ENCODE data around the gene PLD3. TPM values are rescaled to one million over a fixed set of nuclear protein-coding genes. Genes with fewer than 3 reads are reported as not detected.

PLD3 gene
- total RNA-seq, 1 donor from 2014 or later: 1,227 TPM

GRCh38 chr19:40335855-40336600 is 12.5 kb upstream of the PLD3 start:
- Mint-ChIP-seq H3K27ac (ENCODE audit: unreplicated experiment) (no peak overlapping the region), H3K36me3 (ENCODE audit: unreplicated experiment) (no peaks in the 10 kb centered on the region), H3K27me3 (ENCODE audit: unreplicated experiment) (no peaks in the 10 kb centered on the region), H3K9me3 (ENCODE audit: unreplicated experiment) (no peaks in the 10 kb centered on the region), H3K4me3 (ENCODE audit: unreplicated experiment) (no peak overlapping the region), H3K4me1 (ENCODE audit: low read depth, unreplicated experiment) (no peaks in the 10 kb centered on the region)
- no peak for TF ChIP-seq CTCF (IDR thresholded peaks at IDR 0.05; ENCODE audit: partially characterized antibody, unreplicated experiment)
- DNase-seq: no peak

GRCh38 chr19:40336601-40336900 is 11.9 kb upstream of the PLD3 start:
- H3K9me3 Mint-ChIP-seq (ENCODE audit: unreplicated experiment): no peaks in the 10 kb centered on the region
- H3K4me1 Mint-ChIP-seq (ENCODE audit: low read depth, unreplicated experiment): peaks cover 2% of the 10 kb centered on the region
- no peak overlapping the region for H3K27ac Mint-ChIP-seq (ENCODE audit: unreplicated experiment)
- no peak for DNase-seq
- H3K36me3 Mint-ChIP-seq (ENCODE audit: unreplicated experiment): no peaks in the 10 kb centered on the region
- TF ChIP-seq CTCF (IDR thresholded peaks at IDR 0.05; ENCODE audit: partially characterized antibody, unreplicated experiment): no peak
- H3K4me3 Mint-ChIP-seq (ENCODE audit: unreplicated experiment): no peak overlapping the region
- H3K27me3 Mint-ChIP-seq (ENCODE audit: unreplicated experiment): no peaks in the 10 kb centered on the region

DNA sequence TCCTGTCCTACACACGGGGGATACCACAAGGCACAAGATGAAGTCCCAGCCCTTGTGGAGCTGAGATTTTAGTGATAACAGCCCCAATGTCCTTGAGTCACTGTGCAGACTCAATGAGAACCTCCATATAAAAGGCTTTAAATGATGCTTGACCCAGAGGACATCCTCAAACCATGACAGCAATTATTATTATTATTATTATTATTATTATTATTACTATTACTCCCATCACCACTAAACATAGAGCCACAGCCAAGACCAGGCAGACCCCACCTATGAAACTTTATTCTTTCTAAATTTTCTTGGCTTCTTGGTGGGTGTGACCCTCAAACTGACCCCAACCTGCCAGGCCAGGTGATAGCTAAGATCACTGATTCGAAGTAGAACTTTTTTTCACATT is 11.4 kb upstream of the PLD3 start:
- Mint-ChIP-seq H3K36me3 (ENCODE audit: unreplicated experiment) (no peaks in the 10 kb centered on the region), H3K27ac (ENCODE audit: unreplicated experiment) (no peak overlapping the region), H3K4me3 (ENCODE audit: unreplicated experiment) (no peak overlapping the region), H3K9me3 (ENCODE audit: unreplicated experiment) (no peaks in the 10 kb centered on the region), H3K27me3 (ENCODE audit: unreplicated experiment) (no peaks in the 10 kb centered on the region), H3K4me1 (ENCODE audit: low read depth, unreplicated experiment) (peaks cover 4% of the 10 kb centered on the region)
- no peak for TF ChIP-seq CTCF (IDR thresholded peaks at IDR 0.05; ENCODE audit: partially characterized antibody, unreplicated experiment)
- DNase-seq: no peak

- no peak for DNase-seq
- H3K36me3 Mint-ChIP-seq (ENCODE audit: unreplicated experiment): no peaks in the 10 kb centered on the region
- no peak overlapping the region for H3K4me3 Mint-ChIP-seq (ENCODE audit: unreplicated experiment)
- TF ChIP-seq CTCF (IDR thresholded peaks at IDR 0.05; ENCODE audit: partially characterized antibody, unreplicated experiment): no peak
- no peak overlapping the region for H3K27ac Mint-ChIP-seq (ENCODE audit: unreplicated experiment)
- H3K27me3 Mint-ChIP-seq (ENCODE audit: unreplicated experiment): no peaks in the 10 kb centered on the region
- peaks cover 6% of the 10 kb centered on the region for H3K4me1 Mint-ChIP-seq (ENCODE audit: low read depth, unreplicated experiment)
- H3K9me3 Mint-ChIP-seq (ENCODE audit: unreplicated experiment): no peaks in the 10 kb centered on the region
These were observed 10.9 kb upstream of the PLD3 start for GRCh38 chr19:40337594-40337993.

DNA sequence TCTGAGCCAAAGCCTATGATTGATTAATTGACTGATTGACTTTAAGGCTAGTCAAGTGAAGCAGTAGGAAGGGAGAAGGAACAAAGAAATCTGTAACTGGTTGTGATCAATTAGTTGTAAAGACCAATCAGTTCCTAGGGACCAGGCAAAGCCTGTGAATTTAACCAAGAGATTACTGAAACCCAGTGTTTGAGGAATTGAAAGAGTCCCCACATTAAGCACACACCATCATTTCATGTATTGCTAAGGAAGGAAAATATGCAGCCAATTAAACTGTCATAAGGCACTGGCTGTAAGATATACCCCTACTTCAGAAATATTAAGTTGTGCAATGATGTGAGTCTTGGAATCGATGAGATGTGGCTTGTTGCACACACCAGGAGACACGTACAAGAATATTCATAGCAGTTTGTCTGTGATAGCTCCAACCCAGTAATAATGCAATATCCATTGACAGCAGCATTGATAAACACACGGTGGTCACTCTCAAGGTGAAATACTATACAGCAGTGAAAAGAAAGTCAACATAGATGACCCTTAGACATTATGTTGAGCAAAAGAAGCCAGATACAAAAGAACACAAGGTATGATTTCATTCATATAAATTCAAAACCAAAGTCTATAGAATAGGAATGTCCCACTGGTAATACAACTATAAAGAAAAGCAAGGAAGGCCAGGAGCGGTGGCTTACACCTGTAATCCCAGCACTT is 9.3 kb upstream of the PLD3 start:
- peaks cover 6% of the 10 kb centered on the region for H3K4me1 Mint-ChIP-seq (ENCODE audit: low read depth, unreplicated experiment)
- no peaks in the 10 kb centered on the region for H3K36me3 Mint-ChIP-seq (ENCODE audit: unreplicated experiment)
- DNase-seq: no peak
- H3K27ac Mint-ChIP-seq (ENCODE audit: unreplicated experiment): no peak overlapping the region
- H3K9me3 Mint-ChIP-seq (ENCODE audit: unreplicated experiment): no peaks in the 10 kb centered on the region
- TF ChIP-seq CTCF (IDR thresholded peaks at IDR 0.05; ENCODE audit: partially characterized antibody, unreplicated experiment): no peak
- H3K27me3 Mint-ChIP-seq (ENCODE audit: unreplicated experiment): peaks cover 2% of the 10 kb centered on the region
- no peak overlapping the region for H3K4me3 Mint-ChIP-seq (ENCODE audit: unreplicated experiment)
